Measurements from ENCODE around the gene WDR59. TPM values are rescaled to one million over a fixed set of nuclear protein-coding genes. Genes with fewer than 3 reads are reported as not detected.

Gene WDR59
- total RNA-seq, 2 experiments from 2014 or later, result 26.3 to 80.3 TPM

DNA sequence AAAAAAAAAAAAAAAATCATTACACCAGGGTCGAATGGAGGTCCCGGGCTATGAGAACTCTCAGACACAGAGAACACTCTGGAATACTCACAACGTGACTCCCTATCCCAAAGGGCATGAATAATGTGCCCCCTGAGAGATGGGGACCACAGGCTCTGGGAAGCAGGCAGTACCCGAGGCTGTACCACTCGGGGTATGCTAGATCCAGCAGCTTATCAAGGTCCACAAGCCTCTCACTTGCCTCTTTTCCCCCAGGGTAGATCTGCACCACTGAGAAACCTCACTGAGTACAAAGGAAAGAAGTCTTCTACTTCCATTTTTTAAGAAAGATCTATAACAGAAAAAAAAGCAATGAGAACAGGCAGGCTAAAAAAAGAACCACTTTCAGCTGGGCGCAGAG is 40.5 kb downstream of the WDR59 start:
- H4K20me1 ChIP-seq (ENCODE audit: insufficient read depth, low read length), result no peaks in the 10 kb centered on the region
- ChIA-PET CTCF (ENCODE audit: unreplicated experiment) (no interaction called here), POLR2A (no interaction called here)
- no peak for DNase-seq (ENCODE audit: low spot score)
- no peaks in the 10 kb centered on the region for H3K4me1 ChIP-seq (ENCODE audit: insufficient read depth, low read length, poor library complexity, severe bottlenecking)
- no TSS peak for BruUV-seq (replicated peaks)
- H3K4me2 ChIP-seq (ENCODE audit: low read length), result no peak overlapping the region
- TF ChIP-seq EZH2phosphoT487 (IDR thresholded peaks at IDR 0.05; ENCODE audit: borderline replicate concordance, low read depth, low read length), result no peak
- TF ChIP-seq, protein P1, sequence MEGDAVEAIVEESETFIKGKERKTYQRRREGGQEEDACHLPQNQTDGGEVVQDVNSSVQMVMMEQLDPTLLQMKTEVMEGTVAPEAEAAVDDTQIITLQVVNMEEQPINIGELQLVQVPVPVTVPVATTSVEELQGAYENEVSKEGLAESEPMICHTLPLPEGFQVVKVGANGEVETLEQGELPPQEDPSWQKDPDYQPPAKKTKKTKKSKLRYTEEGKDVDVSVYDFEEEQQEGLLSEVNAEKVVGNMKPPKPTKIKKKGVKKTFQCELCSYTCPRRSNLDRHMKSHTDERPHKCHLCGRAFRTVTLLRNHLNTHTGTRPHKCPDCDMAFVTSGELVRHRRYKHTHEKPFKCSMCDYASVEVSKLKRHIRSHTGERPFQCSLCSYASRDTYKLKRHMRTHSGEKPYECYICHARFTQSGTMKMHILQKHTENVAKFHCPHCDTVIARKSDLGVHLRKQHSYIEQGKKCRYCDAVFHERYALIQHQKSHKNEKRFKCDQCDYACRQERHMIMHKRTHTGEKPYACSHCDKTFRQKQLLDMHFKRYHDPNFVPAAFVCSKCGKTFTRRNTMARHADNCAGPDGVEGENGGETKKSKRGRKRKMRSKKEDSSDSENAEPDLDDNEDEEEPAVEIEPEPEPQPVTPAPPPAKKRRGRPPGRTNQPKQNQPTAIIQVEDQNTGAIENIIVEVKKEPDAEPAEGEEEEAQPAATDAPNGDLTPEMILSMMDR (conservative IDR thresholded peaks at IDR 0.05; ENCODE audit: low read length), result no peak
- H3K9me3 ChIP-seq (ENCODE audit: low read length), result no peaks in the 10 kb centered on the region
- intact Hi-C loops (cut with micrococcal nuclease; ENCODE audit: unreplicated experiment), result no loop called here
- no peak overlapping the region for H3K4me3 ChIP-seq (ENCODE audit: low read depth, low read length, poor library complexity, severe bottlenecking)
- peaks cover 65% of the 10 kb centered on the region for H3K36me3 ChIP-seq (ENCODE audit: insufficient read depth, low read length)
- H3K27ac ChIP-seq (ENCODE audit: low read depth, low read length, poor library complexity, severe bottlenecking), result no peak overlapping the region
- H3K9me2 ChIP-seq (ENCODE audit: insufficient read depth, low read length), result no peaks in the 10 kb centered on the region
- H3K79me2 ChIP-seq (ENCODE audit: insufficient read depth, low read depth, low read length), result no peaks in the 10 kb centered on the region
- H2AFZ ChIP-seq (ENCODE audit: low read length), result no peak overlapping the region

DNA sequence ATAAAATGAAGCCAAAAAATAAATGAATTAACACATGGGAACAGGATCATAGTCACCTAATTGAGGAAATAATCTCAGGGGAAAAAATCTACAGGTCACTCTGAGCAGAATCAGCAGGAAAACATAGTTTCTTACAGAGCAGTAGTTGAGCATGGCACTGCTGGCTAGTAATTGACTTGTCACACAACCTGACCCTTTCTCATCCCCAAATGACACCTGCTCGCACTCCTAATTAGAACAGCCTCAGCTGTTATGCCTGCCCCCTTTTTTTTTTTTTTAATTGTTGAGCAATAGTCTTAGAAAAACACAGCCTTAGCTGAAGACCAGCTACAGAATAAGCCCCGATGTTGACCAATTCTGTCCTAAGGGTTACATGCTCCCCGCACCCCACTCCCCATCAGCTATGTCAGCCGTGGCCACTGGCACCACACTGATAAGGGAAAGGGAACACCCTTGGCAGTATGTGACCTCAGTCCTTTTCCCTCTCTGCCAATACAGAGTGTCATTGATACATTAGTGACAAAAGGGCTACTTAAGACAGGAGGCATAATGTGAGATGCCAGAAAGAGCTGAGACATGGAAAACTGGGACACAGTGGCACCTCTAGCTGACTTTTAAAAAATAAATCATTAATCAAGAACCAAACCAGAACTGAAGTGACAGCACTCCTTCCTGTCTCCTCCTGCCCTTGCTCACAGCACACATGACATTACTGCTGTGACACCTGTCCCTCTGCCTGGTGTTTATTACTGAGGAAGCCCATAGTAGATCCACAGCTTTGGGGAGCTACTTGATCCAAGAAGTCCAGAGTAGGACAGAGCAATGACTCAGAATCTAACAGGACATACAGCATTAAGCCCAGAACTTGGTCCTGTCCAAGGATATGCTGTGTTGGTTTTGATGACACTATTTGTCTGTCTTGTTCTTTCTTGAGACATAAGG is 41.7 kb downstream of the WDR59 start:
- Histone ChIP-seq H3K4me3 (ENCODE audit: low read depth, low read length, poor library complexity, severe bottlenecking) (no peak overlapping the region), H2AFZ (ENCODE audit: low read length) (no peak overlapping the region), H3K79me2 (ENCODE audit: insufficient read depth, low read depth, low read length) (no peaks in the 10 kb centered on the region), H3K4me1 (ENCODE audit: insufficient read depth, low read length, poor library complexity, severe bottlenecking) (no peaks in the 10 kb centered on the region), H4K20me1 (ENCODE audit: insufficient read depth, low read length) (no peaks in the 10 kb centered on the region), H3K36me3 (ENCODE audit: insufficient read depth, low read length) (peaks cover 68% of the 10 kb centered on the region), H3K9me2 (ENCODE audit: insufficient read depth, low read length) (no peaks in the 10 kb centered on the region), H3K4me2 (ENCODE audit: low read length) (no peak overlapping the region), H3K27ac (ENCODE audit: low read depth, low read length, poor library complexity, severe bottlenecking) (no peak overlapping the region), H3K9me3 (ENCODE audit: low read length) (no peaks in the 10 kb centered on the region)
- no peak for TF ChIP-seq EZH2phosphoT487 (IDR thresholded peaks at IDR 0.05; ENCODE audit: borderline replicate concordance, low read depth, low read length)
- TF ChIP-seq, protein P1 (conservative IDR thresholded peaks at IDR 0.05; ENCODE audit: low read length), result no peak
- intact Hi-C loops (cut with micrococcal nuclease; ENCODE audit: unreplicated experiment), result no loop called here
- DNase-seq (ENCODE audit: low spot score), result no peak
- CTCF ChIA-PET (ENCODE audit: unreplicated experiment), result no interaction called here
- BruUV-seq (replicated peaks), result no TSS peak
- POLR2A ChIA-PET, result interaction anchor here (0.6 to 0.9 kb wide), 3 partner anchors 21 to 169 kb away, joined by 3 to 4 read pairs (median 3); partner anchors contain the start of gene FA2H

DNA sequence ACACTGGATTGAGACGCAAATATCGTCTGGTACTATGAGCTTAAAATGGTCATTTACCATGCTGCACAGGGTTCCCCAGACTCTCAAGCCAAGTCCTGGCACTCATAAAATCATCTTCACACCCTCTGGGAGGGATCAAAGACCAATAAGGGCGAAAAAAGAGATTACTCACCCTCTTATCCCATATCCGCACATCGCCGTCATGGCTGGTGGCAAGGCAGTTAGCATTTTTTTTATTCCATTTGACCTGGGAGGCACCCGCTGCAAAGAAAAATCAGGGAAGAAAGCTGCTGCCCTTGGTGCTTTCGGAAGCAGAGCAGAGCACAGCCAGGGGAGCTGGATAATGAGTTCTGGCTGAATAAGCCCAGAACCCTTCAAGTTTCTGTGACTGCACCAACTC is 42.4 kb downstream of the WDR59 start:
- BruUV-seq (replicated peaks), result no TSS peak
- CTCF ChIA-PET (ENCODE audit: unreplicated experiment), result no interaction called here

More for the DNA sequence above, 42.4 kb downstream of the WDR59 start:
- Histone ChIP-seq H4K20me1 (ENCODE audit: insufficient read depth, low read length) (no peaks in the 10 kb centered on the region), H3K4me1 (ENCODE audit: insufficient read depth, low read length, poor library complexity, severe bottlenecking) (no peaks in the 10 kb centered on the region), H3K4me2 (ENCODE audit: low read length) (no peak overlapping the region), H3K27ac (ENCODE audit: low read depth, low read length, poor library complexity, severe bottlenecking) (no peak overlapping the region), H3K4me3 (ENCODE audit: low read depth, low read length, poor library complexity, severe bottlenecking) (no peak overlapping the region), H3K9me3 (ENCODE audit: low read length) (no peaks in the 10 kb centered on the region), H3K79me2 (ENCODE audit: insufficient read depth, low read depth, low read length) (no peaks in the 10 kb centered on the region), H3K36me3 (ENCODE audit: insufficient read depth, low read length) (peaks cover 68% of the 10 kb centered on the region), H2AFZ (ENCODE audit: low read length) (no peak overlapping the region), H3K9me2 (ENCODE audit: insufficient read depth, low read length) (no peaks in the 10 kb centered on the region)
- DNase-seq (ENCODE audit: low spot score), result no peak
- POLR2A ChIA-PET, result interaction anchor here (0.9 kb wide), 1 partner anchor 168 kb away, joined by 3 read pairs; the partner anchor contains the start of gene FA2H
- intact Hi-C loops (cut with micrococcal nuclease; ENCODE audit: unreplicated experiment), result no loop called here
- no peak for TF ChIP-seq EZH2phosphoT487 (IDR thresholded peaks at IDR 0.05; ENCODE audit: borderline replicate concordance, low read depth, low read length)
- TF ChIP-seq, protein P1 (conservative IDR thresholded peaks at IDR 0.05; ENCODE audit: low read length), result no peak
